Activated naive CD8-positive, alpha-beta T cell treated with anti-CD3 and anti-CD28 coated beads, Interleukin-2, amount 50 U/mL, for 24 hours (primary cell): ENCODE measurements around the gene FOXD2.

Experiments used
- ATAC-seq: fragments of 150-1000 bp; cut with Tn5 transposase; one replicate; pipeline ENCODE4 v1.10.0; 2021
- DNase-seq: peaks from one replicate; pipeline ENCODE4 v3.0.0; 2021
- H3K27ac Mint-ChIP-seq: one replicate; pipeline ENCODE4 v1.8.0; 2021; ENCODE audit warnings: mild to moderate bottlenecking, mixed read lengths
- H3K27me3 Mint-ChIP-seq: one replicate; pipeline ENCODE4 v1.8.0; 2021; ENCODE audit warnings: mixed read lengths
- H3K36me3 Mint-ChIP-seq: one replicate; pipeline ENCODE4 v1.8.0; 2021; ENCODE audit warnings: low read depth, mixed read lengths
- H3K4me1 Mint-ChIP-seq: one replicate; pipeline ENCODE4 v1.8.0; 2021; ENCODE audit warnings: mixed read lengths
- H3K4me3 Mint-ChIP-seq: one replicate; pipeline ENCODE4 v1.8.0; 2021; ENCODE audit warnings: mild to moderate bottlenecking, moderate library complexity, mixed read lengths
- H3K9me3 Mint-ChIP-seq: one replicate; pipeline ENCODE4 v1.8.0; 2021; ENCODE audit warnings: mixed read lengths

The FOXD2 gene

GRCh38 chr1:47432071-47433036 lies 5.5 kb upstream of the FOXD2 start:
- Mint-ChIP-seq H3K4me1 (peaks cover 40% of the 10 kb centered on the region), H3K27ac (no peak overlapping the region), H3K27me3 (peaks cover 47% of the 10 kb centered on the region), H3K4me3 (peak overlapping the region; percentile 46), H3K9me3 (no peaks in the 10 kb centered on the region), H3K36me3 (no peaks in the 10 kb centered on the region)
- ATAC-seq = peak; percentile 51
- DNase-seq = peak; percentile 65

DNA sequence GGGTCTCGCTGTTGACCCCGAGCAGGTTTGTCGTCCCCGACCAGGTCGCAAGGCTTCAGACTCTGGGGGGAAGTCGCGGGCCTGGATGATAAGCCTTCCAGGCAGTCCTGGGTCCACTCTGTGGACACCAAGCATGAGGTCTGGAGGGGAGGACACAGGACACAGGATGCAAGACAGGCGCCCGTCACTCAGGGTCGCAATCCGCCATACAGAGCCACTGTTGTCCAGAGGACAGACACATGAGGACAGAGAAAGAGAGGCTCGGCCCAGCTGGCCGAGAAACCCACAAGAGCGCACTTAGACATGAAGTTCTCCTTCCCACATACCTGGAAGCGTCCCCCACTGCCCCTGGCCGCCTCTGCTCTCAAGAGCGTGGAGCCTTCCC lies 4.8 kb upstream of the FOXD2 start:
- H3K4me3 Mint-ChIP-seq = peak overlapping the region; percentile 46
- no peak overlapping the region for H3K27ac Mint-ChIP-seq
- peaks cover 40% of the 10 kb centered on the region for H3K4me1 Mint-ChIP-seq
- H3K36me3 Mint-ChIP-seq = no peaks in the 10 kb centered on the region
- no peaks in the 10 kb centered on the region for H3K9me3 Mint-ChIP-seq
- ATAC-seq (no peak), DNase-seq (no peak)
- peaks cover 47% of the 10 kb centered on the region for H3K27me3 Mint-ChIP-seq

DNA sequence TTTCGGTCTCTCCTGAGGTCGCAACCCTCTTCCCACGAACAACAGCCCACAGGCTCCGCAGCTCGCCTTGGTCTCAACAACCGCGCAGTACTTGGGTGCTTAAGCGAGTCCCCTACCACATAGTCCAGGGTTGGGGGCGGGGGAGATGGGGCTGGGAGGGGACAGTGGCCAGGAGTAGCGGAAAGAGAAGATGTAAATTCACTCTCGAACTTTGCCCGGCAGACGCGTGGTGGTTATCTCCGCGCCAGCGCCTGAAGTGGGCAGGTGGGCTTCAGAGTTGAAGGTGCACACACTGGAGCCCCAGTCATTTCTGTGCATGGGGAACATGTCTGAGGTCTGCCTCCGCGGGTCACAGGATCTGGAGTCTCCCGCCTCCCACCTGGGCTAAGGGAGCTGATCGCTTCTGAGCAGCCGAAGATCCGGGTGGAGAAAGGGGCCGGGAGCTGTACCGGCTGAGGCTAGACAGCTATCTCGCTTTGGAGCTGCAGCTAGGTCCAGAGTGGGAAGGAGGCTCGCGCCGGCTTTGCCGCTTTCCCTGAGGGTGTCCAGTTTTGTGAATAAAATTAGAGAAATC lies 4.3 kb upstream of the FOXD2 start:
- DNase-seq (no peak), ATAC-seq (no peak)
- Mint-ChIP-seq H3K4me3 (peak overlapping the region; percentile 46), H3K27ac (no peak overlapping the region), H3K36me3 (no peaks in the 10 kb centered on the region), H3K27me3 (peaks cover 47% of the 10 kb centered on the region), H3K9me3 (no peaks in the 10 kb centered on the region), H3K4me1 (peaks cover 40% of the 10 kb centered on the region)

GRCh38 chr1:47434051-47434842 lies 3.6 kb upstream of the FOXD2 start:
- no peak for DNase-seq
- no peak overlapping the region for H3K27ac Mint-ChIP-seq
- H3K9me3 Mint-ChIP-seq = no peaks in the 10 kb centered on the region
- H3K36me3 Mint-ChIP-seq = no peaks in the 10 kb centered on the region
- peaks cover 40% of the 10 kb centered on the region for H3K4me1 Mint-ChIP-seq
- peaks cover 45% of the 10 kb centered on the region for H3K27me3 Mint-ChIP-seq
- H3K4me3 Mint-ChIP-seq = peak overlapping the region; percentile 18
- no peak for ATAC-seq

DNA sequence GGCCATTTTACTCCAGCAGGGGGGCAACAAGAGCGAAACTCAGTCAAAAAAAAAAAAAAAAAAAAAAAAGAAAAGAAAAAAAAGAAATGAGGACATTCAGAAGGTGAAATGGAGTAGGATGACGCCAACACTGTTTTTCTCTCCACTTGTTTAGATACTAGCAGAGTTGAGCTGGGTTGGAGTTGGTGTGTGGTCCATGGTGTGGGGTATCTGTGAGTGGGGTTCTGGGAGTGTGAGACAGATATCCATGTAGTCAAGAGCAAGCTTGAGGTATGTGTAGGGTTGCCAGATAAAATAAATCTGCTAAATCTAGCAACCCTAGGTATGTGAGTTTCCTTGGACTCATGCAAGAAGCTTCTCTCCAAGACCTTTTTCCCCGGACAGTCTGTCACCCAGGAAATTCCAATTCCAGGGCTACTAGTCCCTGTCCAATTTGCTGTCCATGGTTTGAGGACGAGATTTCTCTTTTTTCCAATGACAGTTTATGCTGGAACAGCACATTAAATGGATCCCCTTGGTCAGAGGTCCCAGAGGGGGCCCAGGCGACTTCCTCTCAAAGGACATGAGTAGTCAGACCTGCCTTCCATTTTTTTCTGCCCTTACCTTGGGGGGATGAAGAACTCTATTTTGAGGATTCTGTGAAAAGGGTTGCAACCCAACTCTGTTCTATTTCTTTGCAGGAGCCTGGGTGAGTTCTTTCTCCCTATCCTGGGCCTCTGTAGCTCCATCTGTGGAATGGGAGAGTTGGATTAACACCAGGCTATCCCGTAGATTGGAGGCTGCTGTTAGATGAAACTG lies 2.1 kb upstream of the FOXD2 start:
- H3K36me3 Mint-ChIP-seq = no peaks in the 10 kb centered on the region
- peaks cover 40% of the 10 kb centered on the region for H3K4me1 Mint-ChIP-seq
- H3K27me3 Mint-ChIP-seq = peaks cover 45% of the 10 kb centered on the region
- peak overlapping the region; percentile 90 for H3K4me3 Mint-ChIP-seq
- H3K9me3 Mint-ChIP-seq = no peaks in the 10 kb centered on the region
- no peak for ATAC-seq
- H3K27ac Mint-ChIP-seq = no peak overlapping the region
- DNase-seq = no peak

DNA sequence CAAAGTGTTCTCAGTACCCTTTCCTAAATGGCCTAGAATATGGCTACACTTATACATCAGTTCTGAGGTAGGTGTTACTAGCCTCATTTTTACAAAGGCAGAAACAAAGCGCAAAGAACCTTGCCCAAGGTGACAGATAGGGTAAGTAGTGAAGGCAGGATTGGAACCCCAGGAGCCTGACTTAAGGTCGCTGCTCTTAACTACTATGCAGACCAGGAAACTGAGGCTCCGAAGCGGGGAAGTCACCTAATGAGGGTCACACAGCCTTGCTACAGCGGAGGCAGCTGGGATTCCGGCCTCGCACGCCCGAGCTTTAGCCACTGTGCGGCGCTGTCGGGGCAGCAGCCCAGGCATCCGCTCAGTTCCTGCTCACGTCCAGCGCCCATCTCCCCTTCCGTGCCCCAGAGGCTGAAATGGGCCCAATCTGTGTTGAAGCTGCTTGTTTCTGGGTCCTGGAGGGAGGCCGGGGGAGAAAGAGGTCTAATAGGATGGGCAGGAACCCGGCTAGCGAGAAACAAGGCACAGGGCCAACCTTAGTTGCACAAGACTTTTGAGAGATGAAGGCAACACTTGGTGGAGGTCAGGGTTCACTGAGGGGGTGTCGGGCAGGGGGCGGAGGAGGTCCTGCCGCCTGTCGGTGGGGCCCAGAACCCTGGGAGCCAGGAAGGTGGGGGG lies 1.4 kb upstream of the FOXD2 start:
- DNase-seq = peak; percentile 87
- peak overlapping the region; percentile 90 for H3K4me3 Mint-ChIP-seq
- peaks cover 39% of the 10 kb centered on the region for H3K27me3 Mint-ChIP-seq
- peaks cover 34% of the 10 kb centered on the region for H3K4me1 Mint-ChIP-seq
- peak overlapping the region; percentile 80 for H3K27ac Mint-ChIP-seq
- peak; percentile 37 for ATAC-seq
- H3K9me3 Mint-ChIP-seq = no peaks in the 10 kb centered on the region
- no peaks in the 10 kb centered on the region for H3K36me3 Mint-ChIP-seq

DNA sequence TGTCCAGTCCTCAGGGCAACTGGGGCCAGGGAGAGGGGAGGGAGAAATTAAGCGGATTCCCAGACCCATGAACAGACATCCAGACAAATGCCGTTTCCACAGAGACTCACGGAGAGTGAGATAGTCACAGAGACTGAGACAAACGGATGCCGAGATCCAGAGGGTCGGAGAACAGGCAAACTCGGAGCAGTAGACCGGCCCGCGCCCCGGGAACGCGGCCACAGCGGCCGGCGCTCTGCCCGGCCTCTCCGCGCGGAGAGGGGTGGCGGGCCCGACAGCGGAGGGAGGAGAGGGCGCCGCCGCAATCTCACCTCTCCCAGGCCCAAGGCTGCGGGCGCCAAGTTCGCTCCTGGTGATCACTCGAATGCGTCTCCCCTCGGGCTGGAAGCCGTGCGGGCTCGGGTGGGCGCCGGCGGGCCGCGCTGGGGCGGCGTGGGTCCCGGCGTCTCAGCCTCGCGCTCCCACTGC lies 831 bp upstream of the FOXD2 start:
- no peak for DNase-seq
- H3K9me3 Mint-ChIP-seq = no peaks in the 10 kb centered on the region
- H3K27ac Mint-ChIP-seq = peak overlapping the region; percentile 80
- H3K27me3 Mint-ChIP-seq = peaks cover 34% of the 10 kb centered on the region
- peak; percentile 3 for ATAC-seq
- no peaks in the 10 kb centered on the region for H3K36me3 Mint-ChIP-seq
- H3K4me1 Mint-ChIP-seq = peaks cover 30% of the 10 kb centered on the region
- peak overlapping the region; percentile 90 for H3K4me3 Mint-ChIP-seq

DNA sequence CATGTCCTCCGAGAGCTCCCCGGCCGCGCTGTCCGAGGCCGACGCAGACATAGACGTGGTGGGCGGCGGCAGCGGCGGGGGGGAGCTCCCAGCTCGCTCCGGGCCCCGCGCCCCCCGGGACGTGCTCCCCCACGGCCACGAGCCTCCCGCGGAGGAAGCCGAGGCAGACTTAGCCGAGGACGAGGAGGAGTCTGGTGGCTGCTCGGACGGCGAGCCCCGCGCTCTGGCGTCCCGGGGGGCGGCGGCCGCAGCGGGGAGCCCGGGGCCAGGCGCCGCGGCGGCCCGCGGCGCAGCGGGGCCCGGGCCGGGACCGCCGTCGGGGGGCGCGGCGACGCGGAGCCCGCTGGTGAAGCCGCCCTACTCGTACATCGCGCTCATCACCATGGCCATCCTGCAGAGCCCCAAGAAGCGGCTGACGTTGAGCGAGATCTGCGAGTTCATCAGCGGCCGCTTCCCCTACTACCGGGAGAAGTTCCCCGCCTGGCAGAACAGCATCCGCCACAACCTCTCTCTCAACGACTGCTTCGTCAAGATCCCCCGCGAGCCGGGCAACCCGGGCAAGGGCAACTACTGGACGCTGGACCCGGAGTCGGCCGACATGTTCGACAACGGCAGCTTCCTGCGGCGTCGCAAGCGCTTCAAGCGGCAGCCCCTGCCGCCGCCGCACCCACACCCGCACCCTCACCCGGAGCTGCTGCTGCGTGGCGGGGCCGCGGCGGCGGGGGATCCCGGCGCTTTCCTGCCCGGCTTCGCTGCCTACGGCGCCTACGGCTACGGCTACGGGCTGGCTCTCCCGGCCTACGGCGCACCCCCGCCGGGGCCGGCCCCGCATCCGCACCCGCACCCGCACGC lies 547 bp downstream of the FOXD2 start:
- peak overlapping the region; percentile 67 for H3K4me3 Mint-ChIP-seq
- peaks cover 17% of the 10 kb centered on the region for H3K4me1 Mint-ChIP-seq
- H3K9me3 Mint-ChIP-seq = no peaks in the 10 kb centered on the region
- DNase-seq (peak; percentile 24), ATAC-seq (no peak)
- H3K27me3 Mint-ChIP-seq = peaks cover 22% of the 10 kb centered on the region
- H3K36me3 Mint-ChIP-seq = no peaks in the 10 kb centered on the region
- H3K27ac Mint-ChIP-seq = no peak overlapping the region

DNA sequence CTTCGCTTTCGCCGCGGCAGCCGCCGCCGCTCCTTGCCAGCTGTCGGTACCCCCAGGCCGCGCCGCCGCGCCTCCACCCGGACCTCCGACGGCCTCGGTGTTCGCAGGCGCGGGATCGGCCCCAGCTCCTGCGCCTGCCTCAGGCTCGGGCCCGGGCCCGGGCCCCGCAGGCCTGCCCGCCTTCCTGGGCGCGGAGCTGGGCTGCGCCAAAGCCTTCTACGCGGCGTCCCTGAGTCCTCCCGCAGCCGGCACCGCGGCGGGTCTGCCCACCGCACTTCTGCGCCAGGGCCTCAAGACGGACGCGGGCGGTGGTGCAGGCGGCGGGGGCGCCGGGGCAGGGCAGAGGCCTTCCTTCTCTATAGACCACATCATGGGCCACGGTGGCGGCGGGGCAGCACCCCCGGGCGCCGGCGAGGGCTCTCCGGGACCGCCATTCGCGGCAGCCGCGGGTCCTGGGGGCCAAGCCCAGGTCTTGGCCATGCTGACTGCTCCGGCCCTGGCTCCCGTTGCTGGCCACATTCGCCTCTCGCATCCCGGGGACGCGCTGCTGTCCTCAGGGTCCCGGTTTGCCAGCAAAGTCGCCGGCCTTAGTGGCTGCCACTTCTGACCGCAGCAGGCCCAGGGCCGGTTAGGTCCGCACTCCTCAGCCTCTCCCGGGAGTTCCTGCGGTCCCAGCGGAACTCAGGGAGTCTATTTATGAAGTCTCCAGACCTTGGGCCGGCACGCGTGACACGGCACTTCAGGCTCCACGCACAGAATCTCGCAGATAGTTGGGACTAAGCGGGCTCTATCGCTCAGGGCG lies 1.4 kb downstream of the FOXD2 start:
- H3K36me3 Mint-ChIP-seq = no peaks in the 10 kb centered on the region
- H3K4me1 Mint-ChIP-seq = peaks cover 16% of the 10 kb centered on the region
- no peak for DNase-seq
- H3K27me3 Mint-ChIP-seq = peaks cover 17% of the 10 kb centered on the region
- H3K4me3 Mint-ChIP-seq = no peak overlapping the region
- ATAC-seq = no peak
- H3K9me3 Mint-ChIP-seq = no peaks in the 10 kb centered on the region
- H3K27ac Mint-ChIP-seq = no peak overlapping the region

- DNase-seq (no peak), ATAC-seq (no peak)
- Mint-ChIP-seq H3K36me3 (peaks cover 2% of the 10 kb centered on the region), H3K27me3 (peaks cover 9% of the 10 kb centered on the region), H3K4me1 (peaks cover 22% of the 10 kb centered on the region), H3K4me3 (no peak overlapping the region), H3K27ac (no peak overlapping the region), H3K9me3 (no peaks in the 10 kb centered on the region)
Measured at GRCh38 chr1:47439819-47440598, 2.2 kb downstream of the FOXD2 start.

GRCh38 chr1:47440599-47441081 lies 2.8 kb downstream of the FOXD2 start:
- DNase-seq (no peak), ATAC-seq (no peak)
- Mint-ChIP-seq H3K4me1 (peaks cover 27% of the 10 kb centered on the region), H3K9me3 (no peaks in the 10 kb centered on the region), H3K4me3 (no peak overlapping the region), H3K36me3 (peaks cover 2% of the 10 kb centered on the region), H3K27ac (no peak overlapping the region), H3K27me3 (peaks cover 4% of the 10 kb centered on the region)
